Measurements from ENCODE around the gene NUP93.
"Not testable (repeated sequence)": the region's sequence is repeated elsewhere in the genome, so short reads cannot be mapped to it uniquely, and the experiment has no call there.

DNA sequence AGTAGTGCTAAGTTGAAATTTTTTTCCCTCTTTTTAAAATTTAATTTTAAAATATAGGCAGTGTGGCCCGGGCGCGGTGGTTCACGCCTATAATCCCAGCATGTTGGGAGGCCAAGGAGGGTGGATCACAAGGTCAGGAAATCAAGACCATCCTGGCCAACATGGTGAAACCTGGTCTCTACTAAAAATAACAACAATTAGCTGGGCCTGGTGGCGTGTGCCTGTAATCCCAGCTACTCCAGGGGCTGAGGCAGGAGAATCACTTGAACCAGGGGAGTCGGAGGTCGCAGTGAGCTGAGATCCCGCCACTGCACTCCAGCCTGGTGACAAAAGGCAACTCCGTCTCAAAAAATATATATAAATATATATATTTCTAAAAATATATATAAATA, 77.7 kb downstream of the NUP93 start:
- TF ChIP-seq CTCF, POLR2AphosphoS5 (IDR thresholded peaks at IDR 0.05): not testable (repeated sequence)
